IMR-90 (cell line): Measurements from ENCODE around the gene PDE6B. TPM values are rescaled to one million over a fixed set of nuclear protein-coding genes. Genes with fewer than 3 reads are reported as not detected.

Experiments
- ATAC-seq: fragments of 200-7000 bp; cut with Tn5 transposase; 2 replicates; pipeline ENCODE4 v1.9.1; 2020; ENCODE audit warnings: low read depth, mild to moderate bottlenecking, moderate library complexity
- BruUV-seq: library from RNA; stranded (reverse); fragments of 400-500 nt; replicated peaks from 2 replicates; lab custom pipeline; 2021; lab: Mats Ljungman, UMichigan
- CTCF ChIA-PET: fragments of 300-600 bp; formaldehyde crosslinking; extraction: SDS; loops from one replicate; lab custom pipeline; 2021; ENCODE audit warnings: antibody characterized with exemption; lab: Yijun Ruan, JAX
- POLR2A ChIA-PET: fragments of 300-600 bp; sonication (Branson Sonifier 250); formaldehyde crosslinking; loops from one replicate; lab custom pipeline; 2022; ENCODE audit warnings: antibody characterized with exemption; ENCODE audit not compliant: unreplicated experiment; lab: Charles Lee
- DNase-seq: peaks from one replicate; pipeline ENCODE4 v3.0.0; 2013
- H2AFZ ChIP-seq: replicated peaks from 2 replicates; pipeline ENCODE3; 2013; ENCODE audit warnings: low read length, mild to moderate bottlenecking; ENCODE audit not compliant: poor library complexity
- H2AK5ac ChIP-seq: 2 replicates; pipeline ENCODE4 v1.6.1; 2013; ENCODE audit warnings: low read depth, low read length, inconsistent platforms
- H2AK9ac ChIP-seq: replicated peaks from 2 replicates; pipeline ENCODE3; 2013; ENCODE audit warnings: mild to moderate bottlenecking, low read depth, low read length, moderate library complexity; ENCODE audit not compliant: poor library complexity
- H2BK120ac ChIP-seq: 2 replicates; pipeline ENCODE4 v1.6.1; 2013; ENCODE audit warnings: low read depth, low read length, inconsistent platforms
- H2BK15ac ChIP-seq: 3 replicates; pipeline ENCODE4 v1.6.1; 2013; ENCODE audit warnings: low read depth, low read length, inconsistent platforms
- H2BK20ac ChIP-seq: 2 replicates; pipeline ENCODE4 v1.6.1; 2013; ENCODE audit warnings: low read depth, mild to moderate bottlenecking, inconsistent platforms, low read length, moderate library complexity
- H2BK5ac ChIP-seq: 2 replicates; pipeline ENCODE4 v1.6.1; 2013; ENCODE audit warnings: mild to moderate bottlenecking, low read depth, low read length, inconsistent platforms; ENCODE audit not compliant: poor library complexity, severe bottlenecking
- H3K14ac ChIP-seq: replicated peaks from 2 replicates; pipeline ENCODE4 v1.6.1; 2013; ENCODE audit warnings: low read depth, low read length, inconsistent platforms
- H3K18ac ChIP-seq: 2 replicates; pipeline ENCODE4 v1.6.1; 2013; ENCODE audit warnings: low read depth, low read length, control low read depth
- H3K23ac ChIP-seq: 2 replicates; pipeline ENCODE4 v1.6.1; 2013; ENCODE audit warnings: low read depth, low read length, inconsistent platforms
- H3K27ac ChIP-seq: 2 replicates; pipeline ENCODE4 v1.5.1; 2013; ENCODE audit warnings: mild to moderate bottlenecking, control low read depth, low read length; ENCODE audit not compliant: insufficient read depth
- H3K27me3 ChIP-seq: 2 replicates; pipeline ENCODE4 v1.6.1; 2013; ENCODE audit warnings: low read length; ENCODE audit not compliant: control insufficient read depth, insufficient read depth
- H3K36me3 ChIP-seq: 2 replicates; pipeline ENCODE4 v1.6.1; 2013; ENCODE audit warnings: low read length, mixed read lengths; ENCODE audit not compliant: control insufficient read depth, insufficient read depth
- H3K4ac ChIP-seq: 2 replicates; pipeline ENCODE4 v1.6.1; 2013; ENCODE audit warnings: low read depth, low read length, inconsistent platforms
- H3K4me1 ChIP-seq: 2 replicates; pipeline ENCODE4 v1.6.1; 2013; ENCODE audit warnings: low read length, mixed read lengths; ENCODE audit not compliant: control insufficient read depth, insufficient read depth
- H3K4me2 ChIP-seq: 2 replicates; pipeline ENCODE4 v1.6.1; 2013; ENCODE audit warnings: low read depth, mild to moderate bottlenecking, control low read depth, low read length, moderate library complexity
- H3K4me3 ChIP-seq: 2 replicates; pipeline ENCODE4 v1.5.1; 2013; ENCODE audit warnings: low read depth, mild to moderate bottlenecking, control low read depth, low read length, moderate library complexity; ENCODE audit not compliant: insufficient read depth
- H3K56ac ChIP-seq: 2 replicates; pipeline ENCODE4 v1.6.1; 2013; ENCODE audit warnings: low read length, inconsistent platforms; ENCODE audit not compliant: insufficient read depth; ENCODE audit errors: extremely low read depth
- H3K79me1 ChIP-seq, 2 experiments: 2 replicates each; pipeline ENCODE4 v1.6.1; 2013; ENCODE audit warnings: low read length in 2 of 2, inconsistent platforms in 1 of 2, low read depth in 1 of 2
- H3K9ac ChIP-seq: 2 replicates; pipeline ENCODE4 v1.6.1; 2013; ENCODE audit warnings: low read depth, low read length, control low read depth
- H3K9me1 ChIP-seq: 2 replicates; pipeline ENCODE4 v1.6.1; 2013; ENCODE audit warnings: low read length, inconsistent platforms; ENCODE audit not compliant: insufficient read depth
- H3K9me3 ChIP-seq: 2 replicates; pipeline ENCODE4 v1.6.1; 2013; ENCODE audit warnings: low read length; ENCODE audit not compliant: control insufficient read depth, insufficient read depth
- H4K20me1 ChIP-seq: 2 replicates; pipeline ENCODE4 v1.6.1; 2013; ENCODE audit warnings: low read length, inconsistent platforms; ENCODE audit not compliant: insufficient read depth
- H4K5ac ChIP-seq: 2 replicates; pipeline ENCODE4 v1.6.1; 2013; ENCODE audit warnings: mild to moderate bottlenecking, low read depth, low read length, control low read depth
- H4K8ac ChIP-seq, 2 experiments: 2 replicates each; pipeline ENCODE4 v1.6.1; 2013; ENCODE audit warnings: low read depth in 2 of 2, low read length in 2 of 2, control low read depth in 1 of 2, inconsistent platforms in 1 of 2
- H4K91ac ChIP-seq: 2 replicates; pipeline ENCODE4 v1.6.1; 2013; ENCODE audit warnings: low read depth, low read length, inconsistent platforms; ENCODE audit not compliant: insufficient read depth
- RFX5 ChIP-seq: IDR thresholded peaks from 2 replicates; pipeline ENCODE4 v1.8.0; 2012; ENCODE audit warnings: low read depth, mild to moderate bottlenecking, low read length, moderate library complexity
- WGBS, 2 experiments: methylation state at CpG; one replicate each; pipeline versions ENCODE4 v1.1.5 to v1.1.7; 2013; ENCODE audit warnings: missing lambda C conversion rate in 2 of 2; ENCODE audit not compliant: insufficient read length in 1 of 2; ENCODE audit errors: extremely low coverage in 2 of 2; 5-methylcytosine and 5-hydroxymethylcytosine counted together
- dilution Hi-C: fragments of 300-500 bp; cut with HindIII; formaldehyde crosslinking; loops from one replicate; pipeline ENCODE4 v1.14.3; 2018; ENCODE audit warnings: low sequenced_read_pairs; ENCODE audit not compliant: unreplicated experiment
- in situ Hi-C: fragments of 300-500 bp; cut with MboI; formaldehyde crosslinking; loops from 3 replicates; pipeline ENCODE4 v1.14.3; 2019; ENCODE audit warnings: low sequenced_read_pairs, inconsistent platforms, mixed read lengths
- intact Hi-C: fragments of 100-400 bp; cut with micrococcal nuclease; formaldehyde crosslinking; loops from 2 replicates; pipeline ENCODE4 v1.10.0; 2022
- polyA plus RNA-seq, 3 experiments: library from polyadenylated mRNA; depleted of rRNA; stranded (reverse); fragments of >200 nt; gene quantifications; 2 replicates each; pipeline ENCODE4 v1.2.3, GENCODE V29; 2012; ENCODE audit warnings: low replicate concordance in 1 of 3
- total RNA-seq: library from RNA; depleted of rRNA; stranded (reverse); fragments of >200 nt; gene quantifications from 2 replicates; pipeline ENCODE4 v1.2.3, GENCODE V29; 2012

PDE6B gene
- total and polyA plus RNA-seq, 2 of the 4 experiments (the other 2 are of a cell fraction) = under 0.01 TPM; not detected in 1

DNA sequence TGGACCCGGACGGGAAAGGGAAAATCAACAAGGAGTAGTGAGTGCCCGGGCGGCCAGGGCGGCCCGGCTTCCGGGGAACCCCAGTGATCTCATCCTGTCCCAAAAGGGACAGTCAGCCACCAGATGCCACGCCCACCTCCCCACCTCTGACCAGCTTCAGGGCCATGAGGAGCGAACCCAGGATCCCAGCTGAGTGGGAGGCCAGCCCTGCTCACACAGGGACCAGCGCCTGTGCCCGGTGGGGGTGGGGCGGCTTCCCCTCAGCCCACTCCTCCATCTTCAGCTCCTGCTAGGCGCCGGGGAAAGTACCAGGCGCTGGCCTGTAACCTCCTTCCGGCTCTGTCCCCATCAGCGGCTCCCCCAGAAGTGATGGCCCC, 55.2 kb downstream of the PDE6B start:
- no peak overlapping the region for H3K4me3 ChIP-seq
- H3K14ac ChIP-seq = no peak overlapping the region

More for the DNA sequence above, 55.2 kb downstream of the PDE6B start:
- Histone ChIP-seq H2AFZ (peak overlapping the region; percentile 67), H3K27ac (no peak overlapping the region), H2BK20ac (no peak overlapping the region), H2AK9ac (no peak overlapping the region), H2BK120ac (no peak overlapping the region), H3K56ac (no peak overlapping the region), H4K91ac (no peak overlapping the region), H3K4me2 (peak overlapping the region; percentile 86), H4K5ac (no peak overlapping the region), H3K23ac (no peak overlapping the region), H2BK15ac (no peak overlapping the region), H2AK5ac (no peak overlapping the region), H3K4me1 (peaks cover 3% of the 10 kb centered on the region; the same call in 1 of the 2 replicates), H3K36me3 (no peaks in the 10 kb centered on the region), H3K9ac (no peak overlapping the region), H3K9me3 (no peaks in the 10 kb centered on the region), H3K4ac (no peak overlapping the region), H3K27me3 (no peaks in the 10 kb centered on the region), H3K79me1 (peaks cover 3 to 4% of the 10 kb centered on the region in 2 experiments; a peak in 3 of 4 replicates), H4K20me1 (no peaks in the 10 kb centered on the region), H3K18ac (no peak overlapping the region), H3K9me1 (peaks cover under 1% of the 10 kb centered on the region; the same call in 1 of the 2 replicates), H2BK5ac (no peak overlapping the region), H4K8ac (peak overlapping the region in 1 of 2 experiments; percentile 56; a peak in 1 of 4 replicates)
- dilution Hi-C loops = no loop called here
- POLR2A ChIA-PET = no interaction called here
- in situ Hi-C loops = no loop called here
- WGBS, 2 experiments = 88% methylated on average over 7 of the region's 17 CpGs; no CpG with 5 or more reads in 1 of the 2 experiments
- intact Hi-C loops = no loop called here
- no peak for TF ChIP-seq RFX5
- no TSS peak for BruUV-seq
- no peak for DNase-seq
- no peak for ATAC-seq
- CTCF ChIA-PET = no interaction called here
